ENCODE data around the gene F12.

DNA sequence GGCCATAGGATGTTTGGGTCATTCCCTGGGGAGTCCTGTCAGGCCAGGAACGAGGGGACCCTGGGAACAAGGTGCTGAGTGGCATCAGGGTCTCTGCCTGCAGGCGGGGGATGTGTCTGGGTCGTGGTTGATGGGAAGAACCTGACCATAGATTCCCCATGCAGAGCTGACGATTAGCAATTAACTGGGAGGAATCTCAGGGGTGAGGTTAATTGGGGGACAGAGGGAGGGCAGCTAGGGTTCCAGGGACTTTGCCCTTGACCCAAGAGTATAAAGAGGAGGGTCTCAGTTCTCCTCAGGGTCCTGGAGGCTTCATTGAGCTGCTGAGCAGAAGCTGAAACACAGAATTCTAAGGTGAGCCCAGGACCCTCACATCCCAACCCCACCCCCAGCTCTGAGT, 25.2 kb downstream of the F12 start, which contains the start of gene SLC34A1:
- TF ChIP-seq CTCF (IDR thresholded peaks at IDR 0.05): no peak
- no peak for TF ChIP-seq POLR2AphosphoS5 (IDR thresholded peaks at IDR 0.05; ENCODE audit: low read depth, low read length)
- no peak for TF ChIP-seq SIN3A (IDR thresholded peaks at IDR 0.05; ENCODE audit: borderline replicate concordance, insufficient read depth, low read depth, low read length)
- TF ChIP-seq REST (IDR thresholded peaks at IDR 0.05; ENCODE audit: insufficient read depth in 1 of 2, low read depth in 2 of 2, low read length in 1 of 2): no peak

Data from Panc1 (cell line).